Natural killer cell (primary cell): Measurements from ENCODE around the gene CSHL1. TPM values are rescaled to one million over a fixed set of nuclear protein-coding genes. Genes with fewer than 3 reads are reported as not detected.

Source experiments
- ATAC-seq, 3 donors: fragments of 150-1000 bp in 2 of 3; fragments of 200-7000 bp in 1 of 3; cut with Tn5 transposase; 1 replicate in 1 of 3; 2 replicates in 2 of 3; pipeline ENCODE4 v1.10.0; 2021; ENCODE audit warnings: mild to moderate bottlenecking in 2 of 3, moderate library complexity in 2 of 3
- DNase-seq, 2 donors: peaks; one replicate each; pipeline versions ENCODE4 v3.0.0 to v3.0.0-alpha.2; 2013 to 2021; ENCODE audit warnings: mixed read lengths in 1 of 2
- H3K27ac ChIP-seq: one replicate; pipeline ENCODE4 v1.5.1; 2013; ENCODE audit warnings: mild to moderate bottlenecking, low read length
- H3K27me3 ChIP-seq: one replicate; pipeline ENCODE4 v1.6.1; 2013; ENCODE audit warnings: low read length; ENCODE audit not compliant: control insufficient read depth, insufficient read depth
- H3K36me3 ChIP-seq: one replicate; pipeline ENCODE4 v1.6.1; 2013; ENCODE audit warnings: low read length; ENCODE audit not compliant: control insufficient read depth, insufficient read depth
- H3K4me1 ChIP-seq: one replicate; pipeline ENCODE4 v1.6.1; 2013; ENCODE audit warnings: low read length; ENCODE audit not compliant: control insufficient read depth, insufficient read depth
- H3K4me3 ChIP-seq: one replicate; pipeline ENCODE4 v1.5.1; 2013; ENCODE audit warnings: low read length
- H3K9me3 ChIP-seq: one replicate; pipeline ENCODE4 v1.6.1; 2013; ENCODE audit warnings: low read length; ENCODE audit not compliant: control insufficient read depth, insufficient read depth
- H3K27ac Mint-ChIP-seq, 2 donors: one replicate each; pipeline ENCODE4 v1.8.0; 2022; ENCODE audit warnings: mild to moderate bottlenecking in 2 of 2, mixed read lengths in 2 of 2, moderate library complexity in 1 of 2
- H3K27me3 Mint-ChIP-seq, 2 donors: one replicate each; pipeline ENCODE4 v1.8.0; 2022; ENCODE audit warnings: low read depth in 2 of 2, mixed read lengths in 2 of 2
- H3K36me3 Mint-ChIP-seq: one replicate; pipeline ENCODE4 v1.8.0; 2022; ENCODE audit warnings: mixed read lengths
- H3K4me1 Mint-ChIP-seq, 2 donors: one replicate each; pipeline ENCODE4 v1.8.0; 2022; ENCODE audit warnings: mixed read lengths in 2 of 2
- H3K4me3 Mint-ChIP-seq: one replicate; pipeline ENCODE4 v1.8.0; 2022; ENCODE audit warnings: mild to moderate bottlenecking, moderate library complexity, mixed read lengths
- H3K9me3 Mint-ChIP-seq, 2 donors: one replicate each; pipeline ENCODE4 v1.8.0; 2022; ENCODE audit warnings: mixed read lengths in 2 of 2
- CTCF ChIP-seq: fragments of 200-600 bp; IDR thresholded peaks from one replicate; pipeline ENCODE4 v1.8.0; 2022; ENCODE audit warnings: antibody characterized with exemption
- WGBS: methylation state at CpG from one replicate; pipeline ENCODE4 v1.1.7; 2013; ENCODE audit warnings: missing lambda C conversion rate; ENCODE audit not compliant: insufficient coverage; 5-methylcytosine and 5-hydroxymethylcytosine counted together
- intact Hi-C: fragments of 100-400 bp; cut with micrococcal nuclease; formaldehyde crosslinking; loops from one replicate; pipeline ENCODE4 v1.14.2; 2022
- total RNA-seq, 4 donors: library from RNA; stranded (reverse); fragments of 120-200 nt in 1 of 4; gene quantifications; one replicate each; pipeline versions ENCODE4 v1.2.3 to v1.2.4, GENCODE V29; 2013 to 2022

The CSHL1 gene
- total RNA-seq, 3 donors from 2014 or later (not counting 1 experiment from before 2014, with no cell fraction given), result not detected

GRCh38 chr17:63948521-63948920 is 37.5 kb upstream of the CSHL1 start:
- DNase-seq, result no peak
- TF ChIP-seq CTCF, result no peak
- Mint-ChIP-seq H3K36me3 (no peaks in the 10 kb centered on the region), H3K4me3 (no peak overlapping the region), H3K4me1 (peaks cover 13 to 24% of the 10 kb centered on the region in 2 donors), H3K27me3 (no peaks in the 10 kb centered on the region), H3K9me3 (no peaks in the 10 kb centered on the region), H3K27ac (no peak overlapping the region)
- no peaks in the 10 kb centered on the region for H3K27me3 ChIP-seq
- intact Hi-C loops, result loop anchor here (5.0 kb wide), 1 partner anchor 39 kb away; no protein-coding TSS in a partner anchor
- H3K27ac ChIP-seq, result no peak overlapping the region
- H3K36me3 ChIP-seq, result no peaks in the 10 kb centered on the region
- 97% methylated on average over 9 of the region's 9 CpGs for WGBS
- no peaks in the 10 kb centered on the region for H3K9me3 ChIP-seq
- peaks cover 53% of the 10 kb centered on the region for H3K4me1 ChIP-seq
- ATAC-seq, result no peak
- no peak overlapping the region for H3K4me3 ChIP-seq

- ATAC-seq (no peak), DNase-seq (no peak)
- Histone ChIP-seq H3K4me1 (peaks cover 47% of the 10 kb centered on the region), H3K9me3 (no peaks in the 10 kb centered on the region), H3K27ac (no peak overlapping the region), H3K4me3 (no peak overlapping the region), H3K36me3 (no peaks in the 10 kb centered on the region), H3K27me3 (no peaks in the 10 kb centered on the region)
- Mint-ChIP-seq H3K4me1 (peaks cover 13 to 24% of the 10 kb centered on the region in 2 donors), H3K4me3 (no peak overlapping the region), H3K9me3 (no peaks in the 10 kb centered on the region), H3K36me3 (no peaks in the 10 kb centered on the region), H3K27me3 (no peaks in the 10 kb centered on the region), H3K27ac (no peak overlapping the region)
- intact Hi-C loops, result loop anchor here (5.0 kb wide), 1 partner anchor 39 kb away; no protein-coding TSS in a partner anchor
- 85% methylated on average over 18 of the region's 18 CpGs for WGBS
- TF ChIP-seq CTCF, result no peak
These were observed 36.8 kb upstream of the CSHL1 start for GRCh38 chr17:63947711-63948330.

- peak overlapping the region; percentile 14 to 81 for H3K27ac Mint-ChIP-seq
- peak overlapping the region; percentile 78 for H3K4me3 Mint-ChIP-seq
- Histone ChIP-seq H3K9me3 (no peaks in the 10 kb centered on the region), H3K36me3 (no peaks in the 10 kb centered on the region), H3K27me3 (no peaks in the 10 kb centered on the region), H3K4me1 (peaks cover 41% of the 10 kb centered on the region), H3K4me3 (peak overlapping the region; percentile 26), H3K27ac (peak overlapping the region; percentile 68)
- ATAC-seq, result peak; percentile 69 to 90 (median 83)
- no peaks in the 10 kb centered on the region for H3K36me3 Mint-ChIP-seq
- H3K4me1 Mint-ChIP-seq, result peaks cover 13 to 24% of the 10 kb centered on the region in 2 donors
- TF ChIP-seq CTCF, result peak; percentile 80
- no peaks in the 10 kb centered on the region for H3K9me3 Mint-ChIP-seq
- 31% methylated on average over 16 of the region's 20 CpGs for WGBS
- DNase-seq, result peak; percentile 47 to 83
- H3K27me3 Mint-ChIP-seq, result no peaks in the 10 kb centered on the region
- intact Hi-C loops, result loop anchor here (1.0 to 5.0 kb wide), 2 partner anchors 27 to 41 kb away; no protein-coding TSS in a partner anchor
These were observed 35.6 kb upstream of the CSHL1 start for GRCh38 chr17:63946440-63947363.
